Stimulated activated CD4-positive, alpha-beta T cell treated with anti-CD3 and anti-CD28 coated beads, Interleukin-4, amount 100 ng/mL, for 48 hours (primary cell): ENCODE data around the gene SSX1.
"Not testable (repeated sequence)": the region's sequence is repeated elsewhere in the genome, so short reads cannot be mapped to it uniquely, and the experiment has no call there.

Experiments
- DNase-seq, 2 donors: peaks; one replicate each; pipeline ENCODE4 v3.0.0-alpha.2; 2020; ENCODE audit warnings: low read depth in 2 of 2

SSX1 gene, protein sequence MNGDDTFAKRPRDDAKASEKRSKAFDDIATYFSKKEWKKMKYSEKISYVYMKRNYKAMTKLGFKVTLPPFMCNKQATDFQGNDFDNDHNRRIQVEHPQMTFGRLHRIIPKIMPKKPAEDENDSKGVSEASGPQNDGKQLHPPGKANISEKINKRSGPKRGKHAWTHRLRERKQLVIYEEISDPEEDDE

GRCh38 chrX:48255062-48255796 is at the start of gene SSX1:
Gene SSX1 (plus strand): TSS chrX:48255392. CDS start chrX:48257242, 1,850 bp downstream.
- DNase-seq: not testable (repeated sequence)

DNA sequence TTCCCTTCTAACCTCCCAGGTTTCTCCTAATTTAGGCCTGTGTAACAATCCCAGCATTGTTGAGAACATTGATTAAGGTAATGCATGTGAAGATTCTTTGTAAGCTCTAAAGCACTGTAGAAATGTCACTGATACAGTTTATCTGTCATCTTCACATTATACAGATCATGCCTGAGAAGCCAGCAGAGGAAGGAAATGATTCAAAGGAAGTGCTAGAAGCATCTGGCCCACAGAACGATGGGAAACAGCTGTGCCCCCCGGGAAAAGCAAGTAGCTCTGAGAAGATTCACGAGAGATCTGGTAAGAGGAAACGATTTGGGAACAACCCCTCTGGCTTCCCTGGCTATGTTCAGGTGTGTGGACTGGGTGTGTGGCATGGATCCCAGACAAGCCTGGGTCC is 40.9 kb upstream of the SSX1 start:
- DNase-seq: not testable (repeated sequence)

DNA sequence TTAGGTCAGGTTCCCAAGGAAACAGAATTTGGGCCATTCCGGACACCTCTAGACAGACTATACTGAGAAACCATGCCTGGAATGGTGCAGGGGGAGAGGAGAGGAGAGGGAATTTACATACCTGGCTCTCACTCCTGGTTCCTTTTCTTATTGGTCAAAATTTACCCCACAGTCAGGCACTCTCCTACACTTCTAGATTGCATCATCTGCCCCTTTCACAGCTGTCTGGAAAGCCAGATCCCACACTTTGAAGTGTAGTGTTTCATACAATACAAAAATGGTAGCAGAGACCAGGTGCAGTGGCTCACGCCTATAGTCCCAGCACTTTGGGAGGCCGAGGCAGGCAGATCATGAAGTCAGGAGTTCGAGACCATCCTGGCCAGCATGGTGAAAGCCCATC is 31.0 kb upstream of the SSX1 start:
- DNase-seq: not testable (repeated sequence)

GRCh38 chrX:48252945-48253344 is 2.2 kb upstream of the SSX1 start:
- not testable (repeated sequence) for DNase-seq

DNA sequence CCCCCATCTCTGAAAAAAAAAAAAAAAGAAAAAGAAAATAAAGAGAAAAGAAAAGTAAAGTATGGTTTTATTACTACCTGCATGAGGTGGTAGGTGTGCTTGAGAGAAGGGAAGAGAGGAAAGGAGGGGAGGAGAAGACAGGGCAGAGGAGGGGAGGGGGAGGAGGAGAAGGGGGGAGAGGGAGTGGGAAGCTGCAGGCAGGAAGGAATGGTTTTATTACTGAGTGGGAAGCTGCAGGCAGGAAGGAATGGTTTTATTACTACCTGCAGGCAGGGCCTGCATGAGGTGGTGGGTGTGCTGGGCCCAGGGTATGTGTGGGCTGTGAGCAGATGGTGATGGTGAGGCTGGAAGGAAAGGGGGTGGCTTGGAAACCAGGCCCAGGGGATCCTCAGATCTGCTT is 19.2 kb downstream of the SSX1 start:
- DNase-seq: not testable (repeated sequence)

DNA sequence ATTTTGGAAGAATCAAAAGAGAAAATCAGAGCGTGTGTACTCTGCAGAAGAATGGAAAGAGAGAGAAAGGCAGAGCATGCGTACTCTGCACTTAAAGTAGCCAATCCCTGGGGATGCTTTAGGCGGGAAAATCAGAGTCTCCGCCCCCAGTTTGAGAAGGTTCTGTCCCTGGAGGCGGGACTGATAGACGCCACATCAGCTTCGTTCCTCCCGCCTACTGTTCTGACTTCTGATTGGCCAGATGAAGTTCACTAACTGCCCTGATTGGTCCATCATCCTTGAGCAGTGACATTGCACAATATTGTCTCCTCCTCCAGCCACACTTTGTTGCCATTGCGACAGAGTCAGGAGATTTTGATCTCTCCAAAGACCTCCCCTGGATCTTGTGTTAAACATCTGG is 23.8 kb downstream of the SSX1 start:
- no peak for DNase-seq

- DNase-seq: not testable (repeated sequence)
Measured at GRCh38 chrX:48280729-48281128, 25.5 kb downstream of the SSX1 start.

- no peak for DNase-seq
Measured at GRCh38 chrX:48306175-48306574, 51.0 kb downstream of the SSX1 start.

DNA sequence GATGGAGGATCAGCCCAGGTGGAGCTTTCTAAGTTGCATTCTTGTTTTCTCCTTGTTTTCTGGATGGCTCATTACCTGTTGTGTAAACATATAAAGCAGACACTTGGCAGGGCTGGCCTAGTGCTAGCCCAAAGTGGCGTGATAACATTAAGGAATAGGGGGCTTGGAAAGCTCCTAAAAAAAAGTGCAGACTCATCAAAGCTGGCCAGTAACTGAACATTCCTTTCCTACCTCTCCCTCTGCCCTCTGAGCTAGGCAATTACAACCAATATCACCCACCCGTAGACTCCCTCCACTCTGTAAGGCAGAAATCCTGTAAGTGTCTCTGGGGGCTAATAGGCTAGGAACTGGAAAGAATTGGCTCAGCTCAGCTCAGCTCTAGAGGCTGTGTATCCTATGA is 58.8 kb downstream of the SSX1 start:
- not testable (repeated sequence) for DNase-seq
